HEK293T (cell line): ENCODE measurements around the gene PHRF1.

Experiments used
- CTCF ChIA-PET: fragments of 350-600 bp; formaldehyde crosslinking; extraction: SDS; loops from one replicate; lab custom pipeline; 2021; ENCODE audit warnings: antibody characterized with exemption, inconsistent platforms; lab: Yijun Ruan, JAX
- POLR2A ChIA-PET: fragments of 350-600 bp; formaldehyde crosslinking; extraction: SDS; loops from one replicate; lab custom pipeline; 2020; ENCODE audit warnings: antibody characterized with exemption, inconsistent platforms; lab: Yijun Ruan, JAX
- DNase-seq: peaks from one replicate; pipeline ENCODE4 v3.0.0; 2012; ENCODE audit warnings: mixed read lengths; ENCODE audit errors: extremely low spot score
- ARNT ChIP-seq: fragments of 450-650 bp; IDR thresholded peaks from 2 replicates; pipeline ENCODE4 v1.6.1; 2017; ENCODE audit warnings: mild to moderate bottlenecking
- BHLHE40 ChIP-seq: fragments of 450-650 bp; IDR thresholded peaks from 2 replicates; pipeline ENCODE4 v1.6.1; 2016; ENCODE audit warnings: mild to moderate bottlenecking, moderate library complexity, borderline replicate concordance
- CTBP1 ChIP-seq: fragments of 450-650 bp; IDR thresholded peaks from 2 replicates; pipeline ENCODE4 v1.6.1; 2016; ENCODE audit warnings: borderline replicate concordance
- ELF4 ChIP-seq: fragments of 450-650 bp; IDR thresholded peaks from 2 replicates; pipeline ENCODE4 v1.6.1; 2017; ENCODE audit warnings: antibody characterized with exemption
- FOXA1 ChIP-seq: fragments of 450-650 bp; IDR thresholded peaks from 2 replicates; pipeline ENCODE4 v1.6.1; 2016; ENCODE audit warnings: mild to moderate bottlenecking
- FOXK2 ChIP-seq: fragments of 450-650 bp; IDR thresholded peaks from 2 replicates; pipeline ENCODE4 v1.6.1; 2016; ENCODE audit warnings: mild to moderate bottlenecking
- FOXM1 ChIP-seq: fragments of 450-650 bp; IDR thresholded peaks from 2 replicates; pipeline ENCODE4 v1.6.1; 2017; ENCODE audit warnings: mild to moderate bottlenecking, borderline replicate concordance
- HDGF ChIP-seq: fragments of 450-650 bp; IDR thresholded peaks from 2 replicates; pipeline ENCODE4 v1.6.1; 2017; ENCODE audit warnings: antibody characterized with exemption, borderline replicate concordance
- L3MBTL2 ChIP-seq: fragments of 450-650 bp; conservative IDR thresholded peaks from 2 replicates; pipeline ENCODE4 v1.6.1; 2016; ENCODE audit warnings: mild to moderate bottlenecking
- LEF1 ChIP-seq: fragments of 450-650 bp; IDR thresholded peaks from 2 replicates; pipeline ENCODE4 v1.6.1; 2017; ENCODE audit warnings: mild to moderate bottlenecking, borderline replicate concordance
- NFRKB ChIP-seq: fragments of 450-650 bp; IDR thresholded peaks from 2 replicates; pipeline ENCODE4 v1.6.1; 2016; ENCODE audit warnings: mild to moderate bottlenecking, moderate library complexity
- PKNOX1 ChIP-seq: fragments of 450-650 bp; IDR thresholded peaks from 2 replicates; pipeline ENCODE4 v1.6.1; 2016
- SP1 ChIP-seq: fragments of 450-650 bp; IDR thresholded peaks from 2 replicates; pipeline ENCODE4 v1.6.1; 2017
- SUZ12 ChIP-seq: fragments of 450-650 bp; IDR thresholded peaks from 2 replicates; pipeline ENCODE4 v1.6.1; 2016; ENCODE audit warnings: mild to moderate bottlenecking
- TARDBP ChIP-seq: fragments of 450-650 bp; IDR thresholded peaks from 2 replicates; pipeline ENCODE4 v1.6.1; 2016
- ZNF384 ChIP-seq: fragments of 450-650 bp; IDR thresholded peaks from 2 replicates; pipeline ENCODE4 v1.6.1; 2016

PHRF1 gene

GRCh38 chr11:659532-660085 is 83.3 kb downstream of the PHRF1 start:
- no peak for DNase-seq
- TF ChIP-seq LEF1 (no peak), FOXM1 (no peak), BHLHE40 (no peak), PKNOX1 (no peak), NFRKB (no peak), L3MBTL2 (no peak), SUZ12 (no peak), FOXK2 (no peak), FOXA1 (no peak), HDGF (no peak), SP1 (no peak), ARNT (no peak), CTBP1 (no peak), TARDBP (no peak), ZNF384 (no peak), ELF4 (no peak)
- POLR2A ChIA-PET: no interaction called here
- CTCF ChIA-PET: no interaction called here

- DNase-seq: no peak
- POLR2A ChIA-PET: no interaction called here
- no peak for TF ChIP-seq HDGF
- TF ChIP-seq PKNOX1: no peak
- no peak for TF ChIP-seq TARDBP
- CTCF ChIA-PET: no interaction called here
Observed at GRCh38 chr11:660281-660680, 84.0 kb downstream of the PHRF1 start.

GRCh38 chr11:660681-661444 is 84.6 kb downstream of the PHRF1 start:
- TF ChIP-seq BHLHE40: no peak
- no peak for TF ChIP-seq PKNOX1
- TF ChIP-seq HDGF: no peak
- ChIA-PET CTCF (interaction anchor here (0.6 kb wide), 1 partner anchor 64 kb away, joined by 3 read pairs; no protein-coding TSS in a partner anchor), POLR2A (no interaction called here)
- no peak for DNase-seq
